HepG2 (cell line): ENCODE results near the gene STK11. TPM values are rescaled to one million over a fixed set of nuclear protein-coding genes. Genes with fewer than 3 reads are reported as not detected.

Experiments used
- CEBPB ChIP-seq: IDR thresholded peaks from 2 replicates; pipeline ENCODE4 v1.6.1; 2011; ENCODE audit warnings: low read depth, low read length, improper control_type of control experiment, borderline replicate concordance
- CHD4 ChIP-seq: fragments of 200-600 bp; sonication (generic); IDR thresholded peaks from 2 replicates; pipeline ENCODE4 v1.7.0; 2017; ENCODE audit warnings: mild to moderate bottlenecking, low read length, borderline replicate concordance
- ERF ChIP-seq: IDR thresholded peaks from 2 replicates; pipeline ENCODE4 v1.6.1; 2018; ENCODE audit warnings: missing biosample characterization, missing genetic modification reagents
- FOSL1 ChIP-seq: sonication (generic); formaldehyde crosslinking; IDR thresholded peaks from 2 replicates; pipeline ENCODE4 v1.9.0; 2021; ENCODE audit warnings: missing genetic modification reagents, borderline replicate concordance
- GPBP1L1 ChIP-seq: sonication (generic); formaldehyde crosslinking; IDR thresholded peaks from 2 replicates; pipeline ENCODE4 v1.5.0; 2020; ENCODE audit warnings: mild to moderate bottlenecking, missing genetic modification reagents
- HMG20A ChIP-seq: IDR thresholded peaks from 2 replicates; pipeline ENCODE4 v1.6.1; 2016; ENCODE audit warnings: borderline replicate concordance
- HNRNPLL ChIP-seq: fragments of 200-400 bp; formaldehyde crosslinking; IDR thresholded peaks from 2 replicates; pipeline ENCODE4 v1.6.1; 2017; ENCODE audit warnings: mild to moderate bottlenecking, low read depth, low read length; ENCODE audit not compliant: poor library complexity, severe bottlenecking
- KLF15 ChIP-seq: sonication (generic); formaldehyde crosslinking; IDR thresholded peaks from 2 replicates; pipeline ENCODE4 v1.8.1; 2023; ENCODE audit warnings: borderline replicate concordance, mild to moderate bottlenecking, inconsistent platforms, missing genetic modification reagents, mixed read lengths
- NAIF1 ChIP-seq: sonication (generic); formaldehyde crosslinking; IDR thresholded peaks from 2 replicates; pipeline ENCODE4 v1.5.0; 2020; ENCODE audit warnings: mild to moderate bottlenecking, missing genetic modification reagents, borderline replicate concordance
- NFAT5 ChIP-seq: sonication (generic); formaldehyde crosslinking; IDR thresholded peaks from 2 replicates; pipeline ENCODE4 v1.4.0; 2020; ENCODE audit warnings: missing genetic modification reagents
- NRL ChIP-seq: sonication (generic); formaldehyde crosslinking; IDR thresholded peaks from 2 replicates; pipeline ENCODE4 v1.5.0; 2020; ENCODE audit warnings: missing genetic modification reagents, mild to moderate bottlenecking, moderate library complexity, borderline replicate concordance
- REL ChIP-seq: sonication (generic); formaldehyde crosslinking; conservative IDR thresholded peaks from 2 replicates; pipeline ENCODE4 v1.8.0; 2022; ENCODE audit warnings: mild to moderate bottlenecking, missing genetic modification reagents, moderate library complexity
- SMC3 ChIP-seq: IDR thresholded peaks from 2 replicates; pipeline ENCODE4 v1.6.1; 2011; ENCODE audit warnings: low read length, improper control_type of control experiment
- TFDP1 ChIP-seq: IDR thresholded peaks from 2 replicates; pipeline ENCODE4 v1.6.1; 2016; ENCODE audit warnings: missing compliant biosample characterization, missing genetic modification reagents, borderline replicate concordance
- ZBTB1 ChIP-seq: sonication (generic); formaldehyde crosslinking; IDR thresholded peaks from 2 replicates; pipeline ENCODE4 v1.4.0; 2020; ENCODE audit warnings: missing genetic modification reagents, borderline replicate concordance
- ZFP90 ChIP-seq: sonication (generic); formaldehyde crosslinking; IDR thresholded peaks from 2 replicates; pipeline ENCODE4 v1.8.0; 2022; ENCODE audit warnings: missing genetic modification reagents, mild to moderate bottlenecking, inconsistent platforms, borderline replicate concordance
- ZNF557 ChIP-seq: sonication (generic); formaldehyde crosslinking; IDR thresholded peaks from 2 replicates; pipeline ENCODE4 v1.4.0; 2020; ENCODE audit warnings: missing genetic modification reagents
- polyA plus RNA-seq, 8 experiments: library from polyadenylated mRNA; depleted of rRNA in 3 of 8; stranded (reverse) in 7 of 8; unstranded in 1 of 8; fragments of >200 nt; fragmentation: Illumina TruSeq in 4 of 8; extraction: Trizol in 4 of 8; gene quantifications; 2 replicates each; pipeline versions ENCODE4 v1.2.1 to v1.2.3, GENCODE V29; 2011 to 2016; ENCODE audit warnings: low read depth in 4 of 8, missing spikeins in 1 of 8, mixed read lengths in 1 of 8; ENCODE audit not compliant: insufficient read depth in 1 of 8
- total RNA-seq, 5 experiments: library from RNA; depleted of rRNA; stranded (reverse); fragments of >200 nt; fragmentation: Illumina TruSeq; extraction: Trizol; gene quantifications; 2 replicates each; pipeline ENCODE4 v1.2.3, GENCODE V29; 2016; ENCODE audit warnings: low read depth in 1 of 5
- TF ChIP-seq, protein P1 (sequence below): sonication (generic); formaldehyde crosslinking; conservative IDR thresholded peaks from 2 replicates; pipeline ENCODE4 v1.8.0; 2022; ENCODE audit warnings: low read depth, missing genetic modification reagents
- TF ChIP-seq, protein P2 (sequence below): sonication (generic); formaldehyde crosslinking; IDR thresholded peaks from 2 replicates; pipeline ENCODE4 v1.4.0; 2020; ENCODE audit warnings: mild to moderate bottlenecking, missing genetic modification reagents

Gene STK11
- total and polyA plus RNA-seq, 2 of the 13 experiments (the other 11 are each of a cell fraction or from before 2014, with no cell fraction given): 27.5 to 43.6 TPM

- TF ChIP-seq TFDP1 (peak; percentile 19; the same call in 1 of the 2 replicates), HNRNPLL (peak; percentile 47), CEBPB (no peak), ERF (CRISPR knock-in tag) (peak; percentile 81; the same call in 1 of the 2 replicates), NAIF1 (CRISPR knock-in tag) (peak; percentile 57; the same call in 1 of the 2 replicates), NRL (CRISPR knock-in tag) (peak; percentile 95), SMC3 (no peak), GPBP1L1 (no peak), HMG20A (CRISPR knock-in tag) (0 out of 2 replicates have a peak, but pooled peaks have one; percentile 29), NFAT5 (CRISPR knock-in tag) (no peak; the same call in 1 of the 2 replicates), ZNF557 (CRISPR knock-in tag) (no peak), KLF15 (no peak), REL (CRISPR knock-in tag) (no peak), ZBTB1 (CRISPR knock-in tag) (no peak), CHD4 (no peak), FOSL1 (CRISPR knock-in tag) (0 out of 2 replicates have a peak, but pooled peaks have one; percentile 11), ZFP90 (no peak)
- TF ChIP-seq, protein P1, sequence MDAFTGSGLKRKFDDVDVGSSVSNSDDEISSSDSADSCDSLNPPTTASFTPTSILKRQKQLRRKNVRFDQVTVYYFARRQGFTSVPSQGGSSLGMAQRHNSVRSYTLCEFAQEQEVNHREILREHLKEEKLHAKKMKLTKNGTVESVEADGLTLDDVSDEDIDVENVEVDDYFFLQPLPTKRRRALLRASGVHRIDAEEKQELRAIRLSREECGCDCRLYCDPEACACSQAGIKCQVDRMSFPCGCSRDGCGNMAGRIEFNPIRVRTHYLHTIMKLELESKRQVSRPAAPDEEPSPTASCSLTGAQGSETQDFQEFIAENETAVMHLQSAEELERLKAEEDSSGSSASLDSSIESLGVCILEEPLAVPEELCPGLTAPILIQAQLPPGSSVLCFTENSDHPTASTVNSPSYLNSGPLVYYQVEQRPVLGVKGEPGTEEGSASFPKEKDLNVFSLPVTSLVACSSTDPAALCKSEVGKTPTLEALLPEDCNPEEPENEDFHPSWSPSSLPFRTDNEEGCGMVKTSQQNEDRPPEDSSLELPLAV (CRISPR knock-in tag): no peak
- TF ChIP-seq, protein P2, sequence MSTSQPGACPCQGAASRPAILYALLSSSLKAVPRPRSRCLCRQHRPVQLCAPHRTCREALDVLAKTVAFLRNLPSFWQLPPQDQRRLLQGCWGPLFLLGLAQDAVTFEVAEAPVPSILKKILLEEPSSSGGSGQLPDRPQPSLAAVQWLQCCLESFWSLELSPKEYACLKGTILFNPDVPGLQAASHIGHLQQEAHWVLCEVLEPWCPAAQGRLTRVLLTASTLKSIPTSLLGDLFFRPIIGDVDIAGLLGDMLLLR: no peak
Measured at GRCh38 chr19:1259206-1259875, 53.8 kb downstream of the STK11 start (continued).
